H1 (cell line): Measurements from ENCODE around the gene PIEZO1. TPM values are rescaled to one million over a fixed set of nuclear protein-coding genes. Genes with fewer than 3 reads are reported as not detected.

Experiments used
- CBX5 ChIP-seq: fragments of 300-800, 300-1000 bp; sonication (generic); IDR thresholded peaks from 2 replicates; pipeline ENCODE4 v1.7.1; 2016; ENCODE audit warnings: antibody characterized with exemption, low read length, low read depth
- EP300 ChIP-seq, 2 experiments: IDR thresholded peaks; 1 replicate in 1 of 2; 2 replicates in 1 of 2; pipeline ENCODE4 v1.6.1; 2011 to 2012; ENCODE audit warnings: low read depth in 2 of 2, low read length in 2 of 2, mild to moderate bottlenecking in 2 of 2, borderline replicate concordance in 1 of 2, inconsistent platforms in 1 of 2, moderate library complexity in 1 of 2
- NRF1 ChIP-seq: IDR thresholded peaks from 2 replicates; pipeline ENCODE4 v1.6.1; 2011; ENCODE audit warnings: mild to moderate bottlenecking, low read depth, low read length, improper control_type of control experiment
- RFX5 ChIP-seq: IDR thresholded peaks from 2 replicates; pipeline ENCODE4 v1.6.1; 2011; ENCODE audit warnings: low read depth, low read length, improper control_type of control experiment, borderline replicate concordance
- RNF2 ChIP-seq: fragments of 200-900, 300-1000 bp; sonication (generic); IDR thresholded peaks from 2 replicates; pipeline ENCODE4 v1.7.1; 2016; ENCODE audit warnings: borderline replicate concordance, low read depth, mild to moderate bottlenecking, antibody characterized with exemption, low read length; ENCODE audit not compliant: poor library complexity, severe bottlenecking; ENCODE audit errors: missing control alignments
- polyA plus RNA-seq, 7 experiments: library from polyadenylated mRNA; depleted of rRNA in 3 of 7; stranded (reverse) in 5 of 7; unstranded in 2 of 7; fragments of >200 nt in 5 of 7; fragments of 200-250 nt in 2 of 7; gene quantifications; 1 replicate in 5 of 7; 2 replicates in 1 of 7; 4 replicates in 1 of 7; pipeline versions ENCODE4 v1.2.1 to v1.2.3, GENCODE V29; 2011 to 2013; ENCODE audit warnings: missing spikeins in 2 of 7, mixed read lengths in 2 of 7
- total RNA-seq: library from RNA; stranded (reverse); fragmentation: NEBNext Ultra II Directional; extraction: Animal tissue kit (Norgen Biotek cat#: 25700); gene quantifications from 2 replicates; pipeline ENCODE4 v1.2.1, GENCODE V29; 2021

PIEZO1 gene
- total and polyA plus RNA-seq, 2 of the 8 experiments (the other 6 are each of a cell fraction or from before 2014, with no cell fraction given) = 42.3 to 67.5 TPM

GRCh38 chr16:88691924-88692560, 93.0 kb downstream of the PIEZO1 start (continued):
- TF ChIP-seq CBX5 (no peak), EP300 (IDR thresholded peaks at IDR 0.05; ENCODE audit: borderline replicate concordance in 1 of 2, low read depth in 2 of 2, low read length in 2 of 2) (no peak), NRF1 (no peak), RNF2 (no peak), RFX5 (no peak)
